ENCODE data around the gene RPL6. TPM values are rescaled to one million over a fixed set of nuclear protein-coding genes. Genes with fewer than 3 reads are reported as not detected.

The RPL6 gene
- total RNA-seq, 1 experiment from 2014 or later: 2,095 TPM

DNA sequence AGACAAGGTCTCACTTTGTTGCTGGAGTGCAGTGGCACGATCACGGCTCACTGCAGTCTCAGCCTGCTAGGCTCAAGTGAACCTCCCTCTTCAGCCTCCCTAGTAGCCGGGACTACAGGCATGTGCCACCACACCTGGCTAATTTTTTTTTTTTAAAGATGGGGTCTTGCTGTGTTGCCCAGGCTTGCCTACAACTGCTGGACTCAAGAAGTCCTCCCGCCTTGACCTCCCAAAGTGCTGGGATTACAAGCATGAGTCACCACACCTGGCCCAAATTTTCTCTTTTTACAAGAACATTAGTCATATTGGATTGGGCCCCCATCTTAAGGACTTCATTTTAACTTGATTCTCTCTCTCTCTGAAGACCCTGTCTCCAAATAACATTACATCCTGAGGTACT lies 20.2 kb downstream of the RPL6 start:
- H3K27me3 Mint-ChIP-seq (ENCODE audit: insufficient read depth, unreplicated experiment): no peaks in the 10 kb centered on the region
- peaks cover 7% of the 10 kb centered on the region for H3K4me1 Mint-ChIP-seq (ENCODE audit: insufficient read depth, unreplicated experiment)
- no peaks in the 10 kb centered on the region for H3K36me3 Mint-ChIP-seq (ENCODE audit: insufficient read depth, unreplicated experiment)
- ChIA-PET POLR2A (no interaction called here), CTCF (interaction anchor here (0.6 to 4.4 kb wide), 3 partner anchors 147 to 286 kb away, joined by 3 to 60 read pairs (median 3); no protein-coding TSS in a partner anchor)
- H3K9me3 Mint-ChIP-seq (ENCODE audit: unreplicated experiment): no peaks in the 10 kb centered on the region
- intact Hi-C loops (cut with micrococcal nuclease): loop anchor here (10.0 kb wide), 2 partner anchors 134 to 544 kb away; partner anchors contain the start of gene MAPKAPK5
- H3K4me3 Mint-ChIP-seq (ENCODE audit: unreplicated experiment): no peak overlapping the region
- H3K27ac Mint-ChIP-seq (ENCODE audit: low read depth, unreplicated experiment): no peak overlapping the region
- TF ChIP-seq, protein P1, sequence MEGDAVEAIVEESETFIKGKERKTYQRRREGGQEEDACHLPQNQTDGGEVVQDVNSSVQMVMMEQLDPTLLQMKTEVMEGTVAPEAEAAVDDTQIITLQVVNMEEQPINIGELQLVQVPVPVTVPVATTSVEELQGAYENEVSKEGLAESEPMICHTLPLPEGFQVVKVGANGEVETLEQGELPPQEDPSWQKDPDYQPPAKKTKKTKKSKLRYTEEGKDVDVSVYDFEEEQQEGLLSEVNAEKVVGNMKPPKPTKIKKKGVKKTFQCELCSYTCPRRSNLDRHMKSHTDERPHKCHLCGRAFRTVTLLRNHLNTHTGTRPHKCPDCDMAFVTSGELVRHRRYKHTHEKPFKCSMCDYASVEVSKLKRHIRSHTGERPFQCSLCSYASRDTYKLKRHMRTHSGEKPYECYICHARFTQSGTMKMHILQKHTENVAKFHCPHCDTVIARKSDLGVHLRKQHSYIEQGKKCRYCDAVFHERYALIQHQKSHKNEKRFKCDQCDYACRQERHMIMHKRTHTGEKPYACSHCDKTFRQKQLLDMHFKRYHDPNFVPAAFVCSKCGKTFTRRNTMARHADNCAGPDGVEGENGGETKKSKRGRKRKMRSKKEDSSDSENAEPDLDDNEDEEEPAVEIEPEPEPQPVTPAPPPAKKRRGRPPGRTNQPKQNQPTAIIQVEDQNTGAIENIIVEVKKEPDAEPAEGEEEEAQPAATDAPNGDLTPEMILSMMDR (IDR thresholded peaks at IDR 0.05; ENCODE audit: unreplicated experiment): no peak
- no TSS peak for BruUV-seq (replicated peaks)
- DNase-seq (ENCODE audit: unreplicated experiment): no peak

DNA sequence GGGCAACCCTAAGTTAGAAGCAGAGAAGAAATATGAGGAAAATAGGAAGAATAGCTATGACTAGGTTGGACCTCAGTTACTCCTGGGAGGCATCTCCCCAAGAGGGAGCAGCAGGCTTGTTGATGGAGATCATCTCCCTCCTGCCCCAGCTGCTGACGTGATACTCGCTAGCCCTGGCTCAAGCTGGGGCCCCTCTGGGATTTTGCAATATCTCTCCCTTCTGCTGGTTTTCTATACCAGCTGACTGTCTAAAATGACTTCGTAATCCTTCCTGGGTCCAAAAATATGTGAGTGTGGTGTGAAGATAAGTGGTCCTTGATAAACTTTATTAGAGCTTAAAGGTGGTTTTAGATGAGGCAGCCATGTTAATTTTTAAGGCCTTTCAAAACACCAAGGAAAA lies 22.7 kb downstream of the RPL6 start:
- H3K9me3 Mint-ChIP-seq (ENCODE audit: unreplicated experiment): no peaks in the 10 kb centered on the region
- DNase-seq (ENCODE audit: unreplicated experiment): no peak
- ChIA-PET POLR2A (interaction anchor here (0.7 to 1.9 kb wide), 8 partner anchors 17 to 1169 kb away, joined by 3 to 16 read pairs (median 4); no protein-coding TSS in a partner anchor), CTCF (interaction anchor here (0.6 to 4.4 kb wide), 38 partner anchors 10 to 365 kb away, joined by 3 to 60 read pairs (median 4); no protein-coding TSS in a partner anchor)
- H3K4me3 Mint-ChIP-seq (ENCODE audit: unreplicated experiment): no peak overlapping the region
- no peak overlapping the region for H3K27ac Mint-ChIP-seq (ENCODE audit: low read depth, unreplicated experiment)
- intact Hi-C loops (cut with micrococcal nuclease): loop anchor here (1.0 to 10.0 kb wide), 6 partner anchors 91 to 542 kb away; partner anchors contain the start of gene MAPKAPK5
- TF ChIP-seq, protein P1 (IDR thresholded peaks at IDR 0.05; ENCODE audit: unreplicated experiment): no peak
- no peaks in the 10 kb centered on the region for H3K27me3 Mint-ChIP-seq (ENCODE audit: insufficient read depth, unreplicated experiment)
- H3K36me3 Mint-ChIP-seq (ENCODE audit: insufficient read depth, unreplicated experiment): no peaks in the 10 kb centered on the region
- BruUV-seq (replicated peaks): no TSS peak
- peaks cover 7% of the 10 kb centered on the region for H3K4me1 Mint-ChIP-seq (ENCODE audit: insufficient read depth, unreplicated experiment)

DNA sequence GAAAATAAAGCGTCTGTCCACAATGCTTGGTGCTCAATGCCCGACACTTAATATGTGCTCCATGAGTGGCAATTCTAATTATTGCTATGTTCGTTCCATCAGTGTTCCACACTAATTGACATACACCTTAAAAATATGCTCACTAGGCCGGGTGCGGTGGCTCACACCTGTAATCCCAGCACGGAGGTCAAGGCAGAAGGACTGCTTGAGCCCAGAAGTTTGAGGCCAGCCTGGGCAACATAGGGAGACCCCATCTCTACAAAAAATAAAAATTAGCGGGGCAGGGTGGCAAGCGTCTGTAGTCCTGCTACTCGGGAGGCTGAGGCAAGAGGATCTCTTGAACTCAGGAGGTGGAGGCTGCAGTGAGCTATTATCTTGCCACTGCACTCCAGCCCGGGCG lies 26.5 kb downstream of the RPL6 start:
- Mint-ChIP-seq H3K27ac (ENCODE audit: low read depth, unreplicated experiment) (peak overlapping the region; percentile 72), H3K4me3 (ENCODE audit: unreplicated experiment) (peak overlapping the region; percentile 88), H3K36me3 (ENCODE audit: insufficient read depth, unreplicated experiment) (peaks cover 6% of the 10 kb centered on the region), H3K9me3 (ENCODE audit: unreplicated experiment) (no peaks in the 10 kb centered on the region), H3K4me1 (ENCODE audit: insufficient read depth, unreplicated experiment) (peaks cover 20% of the 10 kb centered on the region), H3K27me3 (ENCODE audit: insufficient read depth, unreplicated experiment) (no peaks in the 10 kb centered on the region)
- ChIA-PET CTCF (no interaction called here), POLR2A (no interaction called here)
- no TSS peak for BruUV-seq (replicated peaks)
- TF ChIP-seq, protein P1 (IDR thresholded peaks at IDR 0.05; ENCODE audit: unreplicated experiment): no peak
- intact Hi-C loops (cut with micrococcal nuclease): loop anchor here (10.0 kb wide), 2 partner anchors 128 to 538 kb away; partner anchors contain the start of gene MAPKAPK5
- DNase-seq (ENCODE audit: unreplicated experiment): no peak

DNA sequence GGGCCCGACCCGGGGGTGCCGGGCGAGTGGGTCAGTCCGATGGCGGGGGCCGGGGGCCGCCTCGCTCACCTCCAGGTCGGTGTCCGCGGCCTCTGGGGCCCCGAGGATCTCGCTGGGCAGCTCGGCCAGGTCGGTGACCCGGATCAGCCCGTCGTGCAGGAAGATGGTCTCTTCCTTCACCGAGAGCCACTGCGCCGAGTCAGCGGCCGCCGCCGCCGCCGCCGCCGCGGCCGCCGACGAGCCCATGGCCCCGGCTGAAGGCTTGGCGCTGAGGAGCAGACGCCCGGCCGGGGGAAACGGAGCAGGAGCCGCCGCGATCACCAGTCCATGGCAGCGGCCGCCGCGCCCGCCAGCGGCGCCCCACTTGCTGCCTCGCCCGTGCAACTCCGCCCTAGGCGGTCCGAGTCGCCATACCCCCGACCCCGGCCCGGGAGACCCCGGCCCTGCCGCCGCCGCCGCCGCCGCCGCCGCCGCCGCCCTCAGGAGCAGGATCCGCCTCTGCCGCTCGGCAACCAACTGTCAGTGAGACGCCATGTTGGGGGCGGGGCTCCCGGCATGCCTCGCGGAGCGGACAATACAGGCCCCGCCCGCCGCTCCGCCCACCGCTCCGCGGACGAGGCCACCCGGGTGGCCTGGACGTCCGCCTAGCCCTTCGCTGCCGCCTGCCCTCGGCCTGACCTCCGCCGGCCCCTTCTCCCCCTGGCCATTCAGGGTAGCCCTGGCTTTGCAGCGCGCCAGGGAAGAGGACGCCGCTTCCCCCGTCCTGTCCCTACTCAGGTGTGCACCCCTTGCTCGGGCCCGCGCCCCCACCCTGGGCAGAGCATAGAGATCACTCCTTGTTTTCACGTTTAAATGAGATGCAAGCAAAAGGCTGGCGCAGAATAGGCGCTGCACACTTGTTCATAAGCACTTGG lies 27.3 kb downstream of the RPL6 start, which contains the start of gene HECTD4:
HECTD4 (minus strand) TSS at position 549 of the 914 bp plus-strand sequence; CDS start at position 246, 303 bp downstream.
- TF ChIP-seq, protein P1 (IDR thresholded peaks at IDR 0.05; ENCODE audit: unreplicated experiment): no peak
- Mint-ChIP-seq H3K36me3 (ENCODE audit: insufficient read depth, unreplicated experiment) (peaks cover 6% of the 10 kb centered on the region), H3K4me1 (ENCODE audit: insufficient read depth, unreplicated experiment) (peaks cover 16% of the 10 kb centered on the region), H3K4me3 (ENCODE audit: unreplicated experiment) (peak within 1 kb of the TSS; percentile 88), H3K27ac (ENCODE audit: low read depth, unreplicated experiment) (peak within 1 kb of the TSS; percentile 72), H3K27me3 (ENCODE audit: insufficient read depth, unreplicated experiment) (no peaks in the 10 kb centered on the region), H3K9me3 (ENCODE audit: unreplicated experiment) (no peaks in the 10 kb centered on the region)
- intact Hi-C loops (cut with micrococcal nuclease): loop anchor here (10.0 kb wide), 2 partner anchors 127 to 537 kb away; partner anchors contain the start of gene MAPKAPK5
- no TSS peak for BruUV-seq (replicated peaks)
- CTCF ChIA-PET: interaction anchor here (0.7 kb wide), 1 partner anchor 41 kb away, joined by 4 read pairs; no protein-coding TSS in a partner anchor
- POLR2A ChIA-PET: interaction anchor here (0.6 kb wide), 1 partner anchor 314 kb away, joined by 3 read pairs; no protein-coding TSS in a partner anchor
- peak; percentile 89 for DNase-seq (ENCODE audit: unreplicated experiment)

All from MCF 10A (cell line).